Measurements from ENCODE around the gene FIBCD1.

FIBCD1 gene

DNA sequence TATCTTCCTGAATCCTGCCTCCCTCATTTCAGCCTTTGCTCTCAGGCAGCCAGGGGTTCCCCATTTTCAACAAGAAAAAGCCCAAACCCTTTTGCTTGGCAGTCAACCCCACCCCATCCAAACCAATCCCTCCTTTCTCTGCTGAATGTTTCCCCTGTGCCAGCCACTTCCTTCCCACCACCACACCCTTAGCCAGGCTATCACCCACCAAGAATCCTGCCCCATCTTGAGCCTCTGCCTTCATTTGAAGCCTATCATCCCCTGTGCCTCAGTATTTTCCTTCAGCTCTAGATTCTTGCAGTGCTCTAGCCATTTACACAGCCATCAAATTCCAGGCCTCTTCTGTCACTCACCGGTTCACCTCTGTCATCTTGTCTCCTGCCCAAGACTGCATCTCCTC, 15.3 kb upstream of the FIBCD1 start:
- no peak for DNase-seq

DNA sequence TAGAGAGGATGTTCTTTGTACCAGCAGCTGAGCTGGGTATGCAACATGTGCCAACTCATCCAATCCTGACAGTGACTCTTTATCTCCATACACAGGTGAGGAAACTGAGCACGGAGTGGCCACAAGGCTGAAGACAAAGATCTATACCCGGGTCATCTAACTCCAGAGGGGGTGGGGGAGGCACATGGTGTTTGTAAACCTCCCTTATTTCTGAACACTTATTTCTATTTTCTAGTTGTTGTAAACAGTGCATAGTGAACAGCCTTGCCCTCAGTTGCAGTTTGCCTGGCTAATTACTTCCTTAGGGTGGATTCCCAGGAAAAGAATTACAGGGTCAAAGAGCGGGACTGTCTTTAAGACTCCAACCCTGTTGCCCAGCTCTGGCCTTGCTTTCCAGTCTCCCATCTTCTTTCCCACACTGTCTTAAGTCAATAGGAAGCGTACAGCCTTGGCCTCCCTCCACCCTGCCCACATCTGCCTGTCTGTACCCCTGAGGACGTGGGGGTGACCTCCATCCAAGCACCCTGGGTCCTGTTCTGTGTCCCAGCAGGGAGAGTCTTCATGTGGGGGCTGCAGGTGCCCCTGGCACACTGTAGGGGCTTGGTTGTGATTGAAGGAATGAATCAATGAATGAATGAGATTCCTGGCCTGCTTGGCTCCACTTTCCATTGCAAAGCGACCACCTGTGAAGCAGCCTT, 13.2 kb upstream of the FIBCD1 start:
- DNase-seq, result no peak

DNA sequence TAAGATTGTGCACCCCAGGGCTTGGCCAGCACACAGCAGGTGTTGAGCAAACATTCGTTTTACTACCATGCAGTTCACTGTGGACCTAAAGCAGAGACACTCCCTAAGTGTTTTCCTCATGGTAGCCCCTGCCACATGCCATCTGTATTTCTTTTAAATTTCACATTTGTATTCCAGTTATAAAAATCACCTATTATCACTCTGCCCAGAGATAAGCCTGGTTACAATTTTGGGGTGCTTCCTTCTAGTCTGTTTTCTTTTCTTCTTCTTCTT, 10.9 kb upstream of the FIBCD1 start:
- no peak for DNase-seq

DNA sequence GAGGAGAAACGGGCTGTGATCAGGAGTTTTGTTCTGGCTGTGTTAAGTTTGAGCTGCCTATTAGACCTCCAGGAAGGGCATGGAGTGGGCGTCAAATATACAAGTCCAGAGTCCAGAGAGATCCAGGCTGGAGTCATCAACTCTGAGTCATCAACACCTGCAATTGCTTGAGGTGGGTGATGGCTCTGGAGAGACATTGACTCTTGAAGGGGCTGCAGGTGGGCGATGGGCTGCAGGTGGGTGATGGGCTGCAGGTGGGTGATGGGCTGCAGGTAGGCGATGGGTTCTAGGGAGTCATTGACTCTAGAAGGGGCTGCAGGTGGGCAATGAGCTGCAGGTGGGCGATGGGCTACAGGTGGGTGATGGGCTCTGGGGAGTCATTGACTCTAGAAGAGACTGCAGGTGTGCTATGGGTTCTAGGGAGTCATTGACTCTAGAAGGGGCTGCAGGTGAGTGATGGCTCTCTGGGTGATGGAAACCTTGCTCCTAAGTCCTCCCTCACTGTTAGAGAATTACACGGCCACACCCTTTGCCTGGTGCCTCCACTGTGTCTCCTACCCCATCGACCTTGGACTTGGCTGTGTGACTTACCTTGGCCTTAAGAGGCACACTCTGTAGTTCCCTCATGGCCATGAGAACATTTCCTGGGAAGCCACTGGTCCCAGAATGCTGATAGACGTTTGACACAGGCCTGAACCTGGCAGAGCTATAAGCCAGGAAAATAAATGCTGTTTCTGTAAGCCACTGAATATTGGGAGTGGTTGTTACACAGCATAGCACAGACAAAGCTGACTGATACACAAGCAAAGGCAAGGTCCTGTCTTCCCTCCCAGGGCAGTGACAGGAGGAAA, 10.4 kb upstream of the FIBCD1 start:
- DNase-seq, result no peak

DNA sequence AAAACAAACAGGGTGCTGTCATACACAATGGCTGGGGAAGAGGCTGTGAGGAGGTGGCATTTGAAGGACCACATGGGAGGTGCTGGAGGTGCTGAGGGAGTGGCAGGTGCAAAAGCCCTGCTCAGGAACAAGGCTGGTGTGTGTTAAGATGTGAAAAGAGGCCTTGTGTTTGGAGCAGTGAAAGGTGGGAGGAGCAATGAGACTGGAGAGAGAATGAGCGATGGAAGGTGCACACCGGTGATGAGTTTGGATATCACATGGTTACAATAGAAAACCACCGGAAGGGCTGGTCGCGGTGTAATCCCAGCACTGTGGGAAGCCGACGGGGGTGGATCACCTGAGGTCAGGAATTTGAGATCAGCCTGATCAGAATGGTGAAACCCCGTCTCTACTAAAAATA, 9.2 kb upstream of the FIBCD1 start:
- DNase-seq, result no peak

DNA sequence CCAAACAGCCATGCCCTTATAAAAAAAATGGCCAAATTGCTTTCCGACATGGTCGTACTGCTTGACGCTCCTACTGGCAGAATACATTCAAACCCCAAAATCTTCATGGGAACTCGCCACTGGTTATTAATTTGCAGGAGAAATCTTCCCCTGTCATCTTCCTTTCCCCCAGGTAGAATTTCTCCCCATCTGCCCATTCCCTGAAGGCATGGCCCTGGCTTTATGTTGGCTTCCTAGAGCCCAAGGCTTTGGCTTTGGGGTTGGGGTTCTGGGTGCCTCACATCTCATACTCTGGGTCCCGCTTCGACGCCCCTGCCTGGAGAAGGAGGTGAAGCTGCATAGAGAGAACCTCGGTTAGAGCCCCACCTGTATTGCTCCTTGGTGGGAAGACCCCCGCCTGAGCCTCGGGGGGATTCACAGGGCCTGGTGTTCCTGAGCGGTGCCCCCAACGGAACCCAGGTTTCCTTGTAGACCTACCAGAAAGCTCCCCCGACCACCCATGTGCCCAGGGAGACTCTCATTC, 8.6 kb upstream of the FIBCD1 start:
- no peak for DNase-seq

DNA sequence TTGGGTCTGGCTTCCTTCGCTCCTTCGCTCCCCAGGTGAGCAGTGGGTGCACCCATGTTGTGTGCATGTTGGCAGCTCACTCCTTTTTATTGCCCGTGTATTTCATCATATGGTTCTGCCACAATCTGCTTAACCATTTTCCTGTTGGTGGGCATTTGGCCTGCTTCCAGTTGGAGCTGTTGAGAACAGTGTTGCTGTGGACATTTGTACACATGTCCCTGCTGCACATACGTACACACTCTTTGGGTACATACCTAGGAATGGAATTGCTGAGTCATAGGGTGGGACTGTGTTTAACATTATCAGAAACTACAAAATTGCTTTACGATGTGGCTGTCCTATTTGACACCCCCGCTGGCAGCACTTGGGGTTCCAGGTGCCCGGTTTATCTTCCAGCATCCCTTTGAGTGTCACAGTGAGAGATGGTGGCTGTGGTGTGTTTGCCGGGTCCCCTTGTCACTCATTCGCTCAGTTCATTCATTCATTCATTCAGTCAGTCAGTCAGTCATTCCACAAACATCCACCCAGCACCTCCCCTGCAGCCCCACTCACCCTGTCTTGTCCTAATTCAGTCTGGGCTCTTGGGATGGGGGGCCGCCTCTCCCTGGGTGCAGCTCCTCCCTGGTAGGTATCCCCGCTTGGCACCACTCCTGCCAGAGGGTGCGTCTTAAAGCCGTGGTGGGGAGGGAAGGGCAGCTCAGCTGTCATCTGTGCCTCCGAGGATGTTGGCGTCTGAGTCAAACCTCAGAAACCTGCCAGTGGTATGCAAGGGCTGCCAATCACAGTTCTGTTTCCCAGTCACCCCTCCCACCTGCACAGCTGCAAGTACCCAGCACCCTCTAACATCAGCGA, 7.9 kb upstream of the FIBCD1 start:
- DNase-seq, result peak; percentile 48

DNA sequence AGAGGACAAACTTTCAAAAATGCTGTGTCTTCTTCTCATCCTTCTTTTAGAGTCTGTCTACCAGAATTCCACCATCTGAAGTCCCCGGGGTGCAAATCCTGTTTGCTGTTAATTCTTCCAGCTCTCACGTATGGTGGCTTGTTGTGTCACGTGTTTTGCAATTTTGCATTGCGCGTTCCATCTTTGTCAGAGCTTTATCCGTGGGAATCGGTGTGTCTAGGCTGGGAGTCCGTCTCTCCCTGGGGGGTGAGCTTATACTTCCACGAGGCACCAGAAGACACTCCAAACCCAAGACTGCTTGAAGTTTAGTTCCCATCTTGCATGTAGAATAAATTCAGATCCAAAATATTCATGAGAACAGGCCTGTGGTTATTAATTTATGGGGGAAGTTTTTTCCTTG, 6.1 kb upstream of the FIBCD1 start:
- DNase-seq, result no peak

DNA sequence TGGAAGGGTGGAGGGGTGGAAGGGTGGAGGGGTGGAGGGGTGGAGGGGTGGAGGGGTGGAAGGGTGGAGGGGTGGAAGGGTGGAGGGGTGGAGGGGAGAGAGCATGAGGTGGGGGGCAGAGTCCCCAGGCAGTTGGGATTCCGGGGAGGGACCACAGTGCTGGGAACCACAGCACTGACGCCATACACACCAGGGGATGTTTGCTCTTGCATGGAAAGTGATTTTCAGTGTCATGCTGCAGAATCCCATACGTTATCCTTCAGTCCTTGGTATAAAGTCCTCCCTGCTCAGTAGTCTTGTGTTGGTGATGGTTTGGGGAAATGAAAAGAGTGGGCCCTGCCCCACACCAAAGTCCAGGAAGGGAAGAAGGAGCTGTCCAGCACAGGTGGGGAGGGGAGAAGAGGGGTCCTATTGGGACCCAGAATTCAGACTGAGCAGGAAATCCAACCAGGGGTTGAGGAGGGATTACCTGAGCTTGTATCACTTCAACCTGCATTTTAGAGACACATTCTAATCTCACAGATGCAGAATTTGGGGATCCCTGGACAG, 5.5 kb upstream of the FIBCD1 start:
- DNase-seq, result no peak

DNA sequence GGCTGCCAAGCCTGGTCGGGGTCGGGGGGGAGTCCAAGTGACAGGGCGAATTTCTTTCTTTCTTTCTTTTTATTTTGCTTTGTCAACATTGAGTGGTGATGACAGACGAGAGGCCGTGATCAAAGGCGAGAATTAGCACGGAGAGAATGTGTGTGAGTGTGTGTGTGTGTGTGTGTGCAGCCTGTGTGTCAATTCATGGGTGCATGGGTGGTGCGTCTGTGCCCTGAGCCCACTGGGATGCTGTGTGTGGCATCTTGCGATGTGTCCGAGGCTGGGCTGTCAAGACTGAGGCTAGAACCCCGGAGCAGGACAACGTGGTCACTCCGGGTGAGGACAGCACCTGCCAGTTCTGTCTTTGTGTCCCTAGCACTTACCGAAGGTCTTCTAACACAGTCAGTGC, 4.7 kb upstream of the FIBCD1 start:
- DNase-seq, result no peak

DNA sequence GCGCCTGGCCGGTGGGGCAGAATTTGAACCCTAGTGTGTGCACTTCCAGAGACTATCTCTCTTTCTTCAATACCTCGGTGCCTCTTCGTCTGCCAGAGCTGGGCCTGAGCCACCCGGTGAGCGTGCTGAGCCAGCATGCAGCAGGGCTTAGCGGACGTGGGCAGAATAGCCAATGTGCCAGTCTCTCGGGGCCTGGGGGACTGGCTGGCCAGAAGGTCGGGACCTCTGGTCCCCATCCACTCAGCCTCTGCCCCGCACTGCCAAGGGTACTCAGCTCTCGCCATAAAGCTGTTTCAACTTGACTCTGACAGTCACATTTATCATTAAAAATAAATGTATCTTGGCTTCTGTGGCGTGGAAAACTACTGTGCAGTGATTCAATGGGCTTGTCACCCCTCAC, 4.2 kb upstream of the FIBCD1 start:
- DNase-seq, result no peak

DNA sequence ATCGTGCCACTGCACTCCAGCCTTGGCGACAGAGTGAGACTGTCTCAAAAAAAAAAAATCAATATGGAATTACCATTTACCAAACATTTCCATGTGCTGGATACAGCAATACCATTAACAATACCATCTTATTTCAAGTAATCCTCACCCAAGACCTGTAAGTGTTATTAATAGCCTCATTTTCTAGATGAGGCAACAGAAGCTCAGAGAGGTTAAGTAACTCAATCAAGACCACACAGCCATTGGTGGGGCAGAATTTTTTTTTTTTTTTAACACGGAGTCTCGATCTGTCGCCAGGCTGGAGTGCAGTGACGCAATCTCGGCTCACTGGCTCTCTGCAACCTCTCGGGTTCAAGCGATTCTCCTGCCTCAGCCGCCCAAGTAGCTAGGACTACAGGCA, 3.6 kb upstream of the FIBCD1 start:
- no peak for DNase-seq

DNA sequence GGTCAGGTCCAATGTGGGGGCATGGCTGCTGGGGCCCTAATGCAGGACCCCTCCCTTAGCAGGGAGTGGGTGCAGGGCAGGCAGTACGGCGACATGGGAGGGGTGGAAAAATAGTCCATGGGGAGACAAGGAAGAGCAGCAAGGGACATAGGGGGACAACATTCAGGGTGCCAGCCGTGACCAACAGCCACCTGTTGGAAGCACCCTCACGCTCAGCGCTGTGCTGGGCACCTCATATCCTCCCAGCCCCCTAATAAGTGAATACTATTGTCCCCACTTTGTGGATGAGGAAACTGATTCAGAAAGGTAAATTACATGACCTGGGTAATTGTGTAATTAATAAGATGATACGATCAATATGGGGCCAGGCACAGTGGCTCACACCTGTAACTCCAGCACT, 3.0 kb upstream of the FIBCD1 start:
- DNase-seq, result no peak

DNA sequence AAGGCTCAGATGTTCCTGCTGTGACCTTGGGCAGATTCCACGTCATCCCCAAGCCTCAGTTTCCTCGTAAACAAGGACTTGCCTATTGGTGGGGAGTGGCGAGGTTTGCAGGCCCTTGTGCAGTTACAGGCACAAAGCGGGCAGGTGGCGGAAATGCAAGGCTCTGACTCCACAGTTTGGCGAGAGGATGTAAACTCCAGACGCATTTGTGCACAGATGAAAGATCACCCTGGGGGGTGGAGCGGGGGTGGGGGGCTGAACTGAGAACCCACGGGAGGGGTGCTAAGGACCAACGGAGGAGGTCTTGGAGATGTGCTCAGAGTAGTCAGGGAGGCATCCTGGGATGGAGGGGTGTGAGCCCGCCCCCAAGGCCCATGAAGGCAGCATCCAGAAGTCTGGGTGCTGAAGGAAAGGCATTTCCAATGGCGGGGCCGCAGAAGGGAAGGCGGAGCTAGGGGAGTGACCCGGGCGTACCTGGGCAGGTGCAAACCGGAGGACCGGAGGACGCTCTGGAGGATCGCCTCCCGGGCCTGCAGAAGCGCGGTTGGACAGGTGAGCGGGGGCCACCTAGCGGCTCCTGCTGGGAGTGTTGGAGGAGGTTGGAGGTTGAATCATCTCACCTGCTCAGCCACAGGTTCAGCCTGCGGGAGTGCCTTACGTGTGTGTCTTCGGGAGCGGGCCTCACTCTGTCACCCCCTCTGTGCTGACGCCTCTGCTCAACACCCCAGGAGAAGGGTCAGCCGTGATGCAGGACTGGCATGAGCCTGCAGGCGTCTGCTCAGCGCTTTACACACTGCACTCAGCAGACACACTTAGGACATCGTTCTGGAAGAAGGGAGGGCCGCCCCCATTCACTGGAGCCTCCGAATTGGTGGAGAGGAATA, 1.9 kb upstream of the FIBCD1 start:
- peak; percentile 76 for DNase-seq

DNA sequence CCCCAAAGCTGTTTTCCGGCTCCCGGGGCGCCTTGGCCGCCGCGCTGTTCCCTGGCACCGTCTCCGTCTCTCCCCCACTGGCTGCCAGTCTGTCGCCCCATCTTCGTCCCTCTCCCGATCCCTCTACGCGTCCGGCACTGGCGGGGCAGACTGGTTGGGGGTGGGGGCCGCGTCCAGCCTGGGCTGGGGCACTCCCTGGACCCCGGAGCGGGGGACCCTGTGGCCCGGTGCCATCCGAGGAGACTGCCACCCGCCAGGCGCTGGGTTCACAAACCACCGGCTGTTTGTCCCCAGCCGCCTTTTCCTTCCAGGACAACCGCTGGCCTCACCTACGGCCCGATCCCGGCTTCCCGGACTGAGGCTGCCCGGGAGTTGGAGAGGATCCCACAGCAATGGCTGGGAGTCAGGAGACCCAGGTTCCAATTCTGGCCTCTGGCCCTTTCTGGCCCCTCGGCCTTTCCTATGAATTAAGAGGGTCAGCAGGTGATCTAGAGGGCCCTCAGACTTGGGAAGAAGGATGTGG, 1.0 kb upstream of the FIBCD1 start:
- no peak for DNase-seq

DNA sequence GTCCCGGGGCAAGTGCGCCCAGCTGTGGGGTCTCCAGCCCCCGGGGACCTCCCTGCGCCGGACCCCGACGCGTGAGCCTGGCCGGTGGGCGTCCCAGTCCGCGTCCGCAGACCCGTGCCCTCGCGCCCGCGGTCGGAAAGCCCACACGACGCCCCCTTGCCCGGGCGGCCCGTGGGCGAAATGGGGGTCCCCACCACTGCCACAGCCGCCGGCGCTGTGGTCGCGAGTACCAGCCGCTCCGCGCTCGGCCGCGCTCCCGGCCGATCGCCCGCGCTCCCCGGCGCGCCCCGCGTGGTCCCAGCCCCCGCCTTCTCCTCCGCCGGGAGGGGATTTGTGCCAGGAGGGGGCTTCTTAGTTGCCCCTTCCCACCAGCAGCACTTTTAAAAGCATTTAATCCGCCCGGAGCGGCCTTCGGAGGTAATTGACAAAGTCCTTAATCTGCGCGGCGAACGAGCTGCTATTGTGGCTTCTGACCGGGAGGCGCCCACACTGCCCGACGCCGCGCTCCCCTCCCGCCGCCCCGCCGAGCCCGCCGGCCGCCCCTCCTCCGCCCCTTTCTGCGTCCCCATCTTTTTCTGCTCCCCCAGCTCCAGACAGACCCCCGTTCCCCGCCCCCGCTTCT, 469 bp upstream of the FIBCD1 start:
- DNase-seq, result no peak

DNA sequence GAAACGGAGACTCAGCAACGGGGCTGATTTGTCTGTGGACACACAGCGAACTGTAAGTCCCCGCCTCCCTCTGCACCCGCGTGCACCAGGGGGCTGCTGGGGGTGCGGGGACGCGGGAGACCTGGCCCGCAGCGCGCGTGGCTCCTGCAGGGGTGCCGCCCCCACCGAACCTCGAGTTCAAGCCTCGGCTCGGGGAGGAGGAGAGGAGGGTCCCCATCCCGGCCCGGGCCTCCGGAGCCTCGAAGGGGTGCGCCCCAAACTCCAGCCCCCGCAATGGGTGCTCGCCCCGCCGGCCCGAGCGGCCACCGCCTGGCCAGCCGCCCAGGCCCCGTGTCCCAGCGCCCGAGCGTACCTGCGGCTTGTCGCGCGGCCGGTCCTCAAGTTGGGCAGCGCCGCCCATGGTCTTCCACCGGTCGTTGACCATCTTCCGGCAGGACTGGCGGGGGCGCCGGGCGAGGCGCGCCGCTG, 829 bp downstream of the FIBCD1 start:
- no peak for DNase-seq

DNA sequence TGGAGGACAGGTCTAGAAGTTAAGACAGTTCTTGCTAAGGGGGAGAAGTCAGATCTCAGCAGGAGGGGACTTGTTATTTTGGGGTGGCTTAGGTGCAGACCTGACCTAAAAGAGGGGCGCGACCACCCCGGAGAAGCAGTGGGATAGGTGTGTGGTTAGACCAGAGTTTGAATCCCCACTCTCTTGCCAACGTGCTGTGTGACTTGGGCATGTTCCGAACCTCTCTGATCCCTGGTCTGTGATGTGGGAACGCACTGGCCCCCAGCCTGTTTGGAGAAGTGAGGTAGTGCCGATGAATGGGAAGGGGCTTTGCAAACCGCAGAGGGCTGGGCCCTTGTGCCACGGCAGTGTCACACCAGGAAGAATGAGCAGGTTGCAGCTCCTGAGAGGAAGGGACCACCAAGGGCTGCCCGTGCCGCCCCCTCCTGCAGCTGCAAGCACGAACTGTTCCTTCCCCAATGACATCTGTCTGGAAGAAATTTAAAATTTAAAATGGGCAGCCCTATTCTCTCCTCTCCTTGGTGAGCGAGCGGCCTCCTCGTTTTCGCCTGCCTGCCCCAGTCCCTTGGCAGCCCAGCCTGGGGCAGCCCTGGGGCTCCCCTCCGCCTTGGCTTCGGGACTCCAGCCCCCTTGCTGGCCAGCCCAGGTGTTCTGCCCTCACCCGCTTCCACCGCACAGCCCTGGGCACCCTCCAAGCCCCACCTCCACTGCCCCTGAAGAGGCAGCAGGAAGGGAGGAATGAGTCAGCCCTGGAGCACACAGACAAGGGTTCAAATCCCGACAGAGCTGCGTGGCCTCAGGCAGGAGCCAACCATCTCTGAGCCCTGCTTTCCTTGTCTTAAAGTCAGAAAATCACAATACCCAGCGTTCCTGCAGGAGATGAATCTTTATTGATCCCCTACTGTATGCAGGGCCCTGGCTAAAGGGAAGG, 1.6 kb downstream of the FIBCD1 start:
- DNase-seq, result no peak

DNA sequence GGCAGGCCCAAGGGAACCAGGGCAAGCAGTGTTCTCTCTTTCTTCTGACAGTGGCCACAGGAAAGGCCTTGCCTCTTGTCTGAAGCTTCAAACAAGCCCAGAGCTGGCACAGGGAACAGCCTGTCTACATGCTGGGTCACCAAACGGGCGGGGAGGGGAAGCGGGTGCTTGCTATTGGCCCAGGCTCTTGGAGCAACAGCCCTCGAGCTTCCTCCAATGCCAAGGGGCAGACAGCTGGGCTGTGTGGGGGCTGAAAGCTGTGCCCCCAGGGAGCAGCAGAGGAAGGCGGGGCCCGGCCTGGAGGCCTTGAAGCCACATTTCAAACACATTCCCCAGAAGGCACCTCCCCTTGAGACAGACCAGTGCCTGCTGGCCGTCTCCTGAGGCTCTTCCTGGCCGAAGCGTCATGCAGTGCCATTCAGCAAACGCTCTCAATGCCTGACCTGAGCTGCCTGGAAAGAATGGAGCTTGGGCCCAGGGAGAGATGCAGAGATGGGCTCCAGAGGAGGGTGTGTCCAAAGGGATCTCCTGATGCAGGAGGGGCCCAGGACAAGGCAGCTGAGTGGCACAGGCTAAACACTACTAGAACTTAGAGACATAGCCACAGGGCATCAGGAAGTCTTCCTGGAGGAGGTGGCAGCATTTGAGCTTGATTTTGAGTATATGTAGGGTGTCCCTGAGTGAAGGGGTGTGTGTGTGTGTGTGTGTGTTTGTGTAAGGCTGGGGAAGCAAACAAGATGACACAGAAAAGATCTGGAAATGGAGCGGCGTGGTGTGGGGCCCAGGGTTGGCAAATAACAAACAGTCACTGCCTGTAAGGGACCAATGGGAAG, 2.5 kb downstream of the FIBCD1 start:
- DNase-seq, result peak; percentile 60
